ENCODE results near the gene SCRN1.

DNA sequence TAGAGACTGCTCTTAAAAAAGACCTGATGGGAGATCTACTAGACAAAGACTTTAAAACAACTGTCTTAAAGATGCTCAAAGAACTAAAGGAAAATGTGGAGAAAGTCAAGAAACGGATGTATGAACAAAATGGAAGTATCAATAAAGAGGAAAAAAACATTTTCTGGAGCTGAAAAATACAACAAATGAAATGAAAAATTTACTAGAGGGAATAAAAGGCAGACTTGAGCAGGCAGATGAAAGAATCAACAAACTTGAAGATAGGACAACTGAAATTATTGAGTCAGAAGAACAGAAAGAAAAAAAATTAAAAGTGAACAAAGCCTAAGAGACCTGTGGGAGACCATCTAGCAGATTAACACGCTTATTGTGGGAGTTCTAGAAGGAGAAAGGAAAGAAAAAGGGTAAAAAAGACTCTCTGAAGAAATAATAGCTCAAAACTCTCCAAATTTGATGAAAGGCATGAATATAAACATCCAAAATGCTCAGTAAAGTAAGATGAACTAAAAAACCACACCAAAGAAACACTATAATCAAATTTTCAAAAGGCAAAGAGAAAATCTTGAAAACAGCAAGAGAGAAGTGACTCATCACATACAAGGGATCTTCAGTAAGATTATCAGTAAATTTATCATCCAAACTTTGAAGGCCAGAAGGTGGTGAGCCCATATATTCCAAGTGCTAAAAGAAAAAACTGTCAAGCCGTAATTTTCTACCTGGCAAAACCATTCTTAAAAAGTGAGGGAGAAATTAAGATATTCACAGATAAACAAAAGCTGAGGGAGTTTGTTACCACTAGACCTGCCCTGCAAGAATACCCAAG is 83.2 kb downstream of the SCRN1 start:
- TF ChIP-seq, protein P1, sequence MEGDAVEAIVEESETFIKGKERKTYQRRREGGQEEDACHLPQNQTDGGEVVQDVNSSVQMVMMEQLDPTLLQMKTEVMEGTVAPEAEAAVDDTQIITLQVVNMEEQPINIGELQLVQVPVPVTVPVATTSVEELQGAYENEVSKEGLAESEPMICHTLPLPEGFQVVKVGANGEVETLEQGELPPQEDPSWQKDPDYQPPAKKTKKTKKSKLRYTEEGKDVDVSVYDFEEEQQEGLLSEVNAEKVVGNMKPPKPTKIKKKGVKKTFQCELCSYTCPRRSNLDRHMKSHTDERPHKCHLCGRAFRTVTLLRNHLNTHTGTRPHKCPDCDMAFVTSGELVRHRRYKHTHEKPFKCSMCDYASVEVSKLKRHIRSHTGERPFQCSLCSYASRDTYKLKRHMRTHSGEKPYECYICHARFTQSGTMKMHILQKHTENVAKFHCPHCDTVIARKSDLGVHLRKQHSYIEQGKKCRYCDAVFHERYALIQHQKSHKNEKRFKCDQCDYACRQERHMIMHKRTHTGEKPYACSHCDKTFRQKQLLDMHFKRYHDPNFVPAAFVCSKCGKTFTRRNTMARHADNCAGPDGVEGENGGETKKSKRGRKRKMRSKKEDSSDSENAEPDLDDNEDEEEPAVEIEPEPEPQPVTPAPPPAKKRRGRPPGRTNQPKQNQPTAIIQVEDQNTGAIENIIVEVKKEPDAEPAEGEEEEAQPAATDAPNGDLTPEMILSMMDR (IDR thresholded peaks at IDR 0.05), result no peak
- no peak for TF ChIP-seq POLR2A (IDR thresholded peaks at IDR 0.05)

All from prostate gland (tissue), 2 donors.